DOHH2 (cell line): ENCODE measurements around the gene COL2A1.

Experiments used
- EZH2phosphoT487 ChIP-seq: fragments of 200-600 bp; sonication (generic); IDR thresholded peaks from 2 replicates; pipeline ENCODE4 v1.6.1; 2017; ENCODE audit warnings: borderline replicate concordance, mild to moderate bottlenecking, antibody characterized with exemption, low read length, moderate library complexity, mixed read lengths
- TF ChIP-seq, protein P1 (sequence below): fragments of 200-600 bp; sonication (generic); IDR thresholded peaks from one replicate; pipeline ENCODE4 v1.5.1; 2014; ENCODE audit warnings: antibody characterized with exemption, mild to moderate bottlenecking, low read depth, low read length; ENCODE audit not compliant: poor library complexity, severe bottlenecking

DNA sequence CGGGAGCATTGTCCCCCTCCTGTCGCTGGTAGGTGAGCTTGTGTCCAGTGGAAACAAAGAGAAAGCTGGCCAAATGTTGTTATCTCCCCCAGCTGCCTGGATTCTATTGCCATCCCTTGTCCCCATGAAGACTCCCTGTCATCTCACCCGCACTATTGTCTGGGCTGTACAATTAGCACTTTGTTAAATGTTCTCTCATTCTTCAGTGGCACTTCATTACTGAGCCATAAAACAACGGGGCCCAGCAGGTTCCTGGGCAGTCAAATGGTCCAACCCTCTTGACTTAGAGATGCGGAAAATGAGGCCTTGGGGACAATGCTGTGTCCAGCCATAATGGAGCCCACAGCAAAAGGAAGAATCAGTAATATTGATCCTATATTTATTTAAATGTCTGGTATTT lies 13.2 kb upstream of the COL2A1 start:
- TF ChIP-seq, protein P1, sequence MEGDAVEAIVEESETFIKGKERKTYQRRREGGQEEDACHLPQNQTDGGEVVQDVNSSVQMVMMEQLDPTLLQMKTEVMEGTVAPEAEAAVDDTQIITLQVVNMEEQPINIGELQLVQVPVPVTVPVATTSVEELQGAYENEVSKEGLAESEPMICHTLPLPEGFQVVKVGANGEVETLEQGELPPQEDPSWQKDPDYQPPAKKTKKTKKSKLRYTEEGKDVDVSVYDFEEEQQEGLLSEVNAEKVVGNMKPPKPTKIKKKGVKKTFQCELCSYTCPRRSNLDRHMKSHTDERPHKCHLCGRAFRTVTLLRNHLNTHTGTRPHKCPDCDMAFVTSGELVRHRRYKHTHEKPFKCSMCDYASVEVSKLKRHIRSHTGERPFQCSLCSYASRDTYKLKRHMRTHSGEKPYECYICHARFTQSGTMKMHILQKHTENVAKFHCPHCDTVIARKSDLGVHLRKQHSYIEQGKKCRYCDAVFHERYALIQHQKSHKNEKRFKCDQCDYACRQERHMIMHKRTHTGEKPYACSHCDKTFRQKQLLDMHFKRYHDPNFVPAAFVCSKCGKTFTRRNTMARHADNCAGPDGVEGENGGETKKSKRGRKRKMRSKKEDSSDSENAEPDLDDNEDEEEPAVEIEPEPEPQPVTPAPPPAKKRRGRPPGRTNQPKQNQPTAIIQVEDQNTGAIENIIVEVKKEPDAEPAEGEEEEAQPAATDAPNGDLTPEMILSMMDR: no peak
- no peak for TF ChIP-seq EZH2phosphoT487
